Measurements from ENCODE around the gene SLC7A7. TPM values are rescaled to one million over a fixed set of nuclear protein-coding genes. Genes with fewer than 3 reads are reported as not detected.
"Not testable (repeated sequence)": the region's sequence is repeated elsewhere in the genome, so short reads cannot be mapped to it uniquely, and the experiment has no call there.

SLC7A7 gene
- total RNA-seq = 2.3 TPM
- long read RNA-seq, partial matches to known transcripts = 0 of 3 reads
- long read RNA-seq, other reads (novel, unspliced or antisense) = 2 of 3 reads

DNA sequence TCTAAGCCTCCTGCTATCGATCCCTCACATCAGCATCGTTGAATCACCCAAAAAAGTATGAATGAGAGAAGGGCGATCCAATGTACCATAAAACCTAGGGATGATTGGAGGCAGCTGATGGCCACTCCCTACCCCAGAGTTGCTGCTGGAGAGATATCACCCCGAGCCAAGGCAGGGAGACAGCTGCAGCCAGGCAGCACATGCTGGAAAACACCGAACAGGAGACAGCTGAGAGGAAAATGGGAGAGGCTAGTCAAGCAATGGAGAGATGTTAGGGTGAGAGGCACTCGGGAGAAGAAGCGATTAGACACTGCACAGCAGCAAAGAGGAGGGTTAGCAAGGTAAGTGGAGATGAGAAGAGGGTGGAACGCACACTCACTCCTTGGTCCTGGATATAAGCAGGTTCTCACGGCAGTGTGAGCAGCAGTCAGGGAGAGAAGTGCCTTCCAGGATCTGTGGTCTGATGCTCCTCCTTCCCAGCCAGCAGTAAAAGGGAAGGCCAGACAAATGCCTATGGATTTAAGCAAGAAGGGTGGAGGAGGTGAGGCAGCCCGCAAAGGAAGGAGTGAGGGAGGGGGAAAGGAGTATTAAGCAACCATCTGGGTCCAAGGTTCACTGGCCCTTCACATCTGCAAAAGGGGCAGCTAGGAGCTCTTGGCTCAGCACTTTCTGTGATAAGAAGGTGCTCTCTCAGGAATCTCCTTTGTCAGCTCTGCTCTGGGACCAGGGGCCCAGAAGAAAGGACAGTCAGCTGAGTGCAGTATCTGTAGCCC lies at the start of gene SLC7A7:
Gene SLC7A7 (minus strand): TSS at position 495 of the 773 bp plus-strand sequence. CDS start 2,037 bp downstream, outside the sequence.
- intact Hi-C loops (cut with DNase I) = loop anchor here (5.0 kb wide), 2 partner anchors 48 to 158 kb away; partner anchors contain the start of gene OXA1L
- no peak for DNase-seq (ENCODE audit: low spot score)

DNA sequence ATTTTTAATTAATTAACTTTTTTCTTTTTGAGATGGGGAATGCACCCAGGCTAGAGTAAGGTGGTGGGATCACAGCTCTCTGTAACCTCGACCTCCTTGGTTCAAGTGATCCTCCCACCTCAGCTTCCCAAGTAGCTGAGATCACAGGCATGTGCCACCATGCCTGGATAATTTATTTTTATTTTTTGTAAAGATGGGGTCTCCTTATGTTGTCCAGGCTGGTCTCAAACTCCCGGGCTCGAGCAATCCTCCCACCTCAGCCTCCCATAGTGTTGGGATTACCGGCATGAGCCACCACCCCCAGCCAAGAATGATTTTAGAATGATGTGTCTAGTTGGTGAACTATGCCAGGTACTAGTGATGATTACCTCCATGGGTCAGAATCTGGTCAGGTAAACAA lies 49.7 kb upstream of the SLC7A7 start:
- DNase-seq (ENCODE audit: low spot score) = no peak
- intact Hi-C loops (cut with DNase I) = no loop called here

DNA sequence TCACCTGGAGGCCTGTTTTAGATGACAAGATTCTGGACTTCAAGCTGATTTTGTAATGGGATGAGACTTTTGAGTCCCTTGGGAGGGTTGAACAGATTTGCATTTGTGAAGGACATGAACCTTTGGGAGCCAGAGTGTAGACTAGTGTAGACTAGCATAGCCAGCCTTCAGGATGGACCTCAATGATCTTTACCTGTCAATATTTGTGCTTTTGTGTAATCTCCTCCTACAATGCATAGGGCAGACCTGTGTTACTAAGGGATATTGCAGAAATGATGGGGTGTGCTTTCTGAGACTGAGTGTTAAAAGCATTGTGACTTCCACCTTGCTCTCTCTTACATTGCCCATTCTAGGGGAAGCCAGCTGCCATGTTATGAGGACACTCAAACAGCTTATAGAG lies 46.4 kb upstream of the SLC7A7 start:
- intact Hi-C loops (cut with DNase I) = no loop called here
- DNase-seq (ENCODE audit: low spot score) = no peak

GRCh38 chr14:22860377-22860776 lies 45.1 kb upstream of the SLC7A7 start:
- DNase-seq (ENCODE audit: low spot score); intact Hi-C loops (cut with DNase I): not testable (repeated sequence)

DNA sequence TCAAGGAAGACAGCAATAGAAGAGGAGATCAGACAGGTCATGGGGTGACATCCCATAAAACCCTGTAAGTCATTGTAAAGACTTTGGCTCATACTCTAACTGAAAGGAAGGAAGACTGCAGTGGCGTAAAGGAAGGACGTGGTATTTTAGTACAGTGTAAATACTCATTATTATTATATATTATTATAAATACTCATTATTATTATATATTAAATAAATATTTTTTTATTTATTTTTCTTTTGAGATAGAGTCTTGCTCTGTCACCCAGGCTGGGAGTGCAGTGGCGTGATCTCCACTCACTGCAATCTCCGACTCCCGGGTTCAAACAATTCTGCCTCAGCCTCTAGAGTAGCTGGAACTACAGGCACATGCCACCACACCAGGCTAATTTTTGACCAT lies 41.2 kb upstream of the SLC7A7 start:
- intact Hi-C loops (cut with DNase I) = no loop called here
- no peak for DNase-seq (ENCODE audit: low spot score)

GRCh38 chr14:22854963-22855724 lies 39.9 kb upstream of the SLC7A7 start:
- no peak for DNase-seq (ENCODE audit: low spot score)
- intact Hi-C loops (cut with DNase I) = loop anchor here (5.0 kb wide), 2 partner anchors 198 to 298 kb away; no protein-coding TSS in a partner anchor

DNA sequence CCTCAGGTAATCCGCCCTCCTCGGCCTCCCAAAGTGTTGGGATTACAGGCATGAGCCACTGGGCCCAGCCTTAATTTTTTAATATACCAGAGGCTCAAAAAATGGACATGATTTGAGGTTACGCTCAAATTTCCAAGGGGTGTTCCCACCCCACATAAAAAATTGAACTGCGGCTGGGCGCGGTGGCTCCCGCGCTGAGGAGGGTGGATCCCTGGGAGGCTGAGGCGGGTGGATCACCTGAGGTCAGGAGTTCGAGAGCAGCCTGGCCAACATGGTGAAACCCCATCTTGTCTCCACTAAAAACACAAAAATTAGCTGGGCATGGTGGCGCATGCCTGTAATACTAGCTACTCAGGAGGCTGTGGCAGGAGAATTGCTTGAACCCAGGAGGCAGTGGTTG lies 39.1 kb upstream of the SLC7A7 start:
- DNase-seq (ENCODE audit: low spot score) = not testable (repeated sequence)
- intact Hi-C loops (cut with DNase I) = loop anchor here (5.0 kb wide), 2 partner anchors 197 to 297 kb away; no protein-coding TSS in a partner anchor

- intact Hi-C loops (cut with DNase I) = loop anchor here (1.0 to 5.0 kb wide), 4 partner anchors 16 to 296 kb away; partner anchors contain the start of gene MMP14
- peak; percentile 94 for DNase-seq (ENCODE audit: low spot score)
Measured at GRCh38 chr14:22852940-22853767, 37.9 kb upstream of the SLC7A7 start.

GRCh38 chr14:22852599-22852939 lies 37.3 kb upstream of the SLC7A7 start:
- DNase-seq (ENCODE audit: low spot score) = no peak
- intact Hi-C loops (cut with DNase I) = loop anchor here (2.0 to 5.0 kb wide), 3 partner anchors 16 to 295 kb away; partner anchors contain the start of gene MMP14

DNA sequence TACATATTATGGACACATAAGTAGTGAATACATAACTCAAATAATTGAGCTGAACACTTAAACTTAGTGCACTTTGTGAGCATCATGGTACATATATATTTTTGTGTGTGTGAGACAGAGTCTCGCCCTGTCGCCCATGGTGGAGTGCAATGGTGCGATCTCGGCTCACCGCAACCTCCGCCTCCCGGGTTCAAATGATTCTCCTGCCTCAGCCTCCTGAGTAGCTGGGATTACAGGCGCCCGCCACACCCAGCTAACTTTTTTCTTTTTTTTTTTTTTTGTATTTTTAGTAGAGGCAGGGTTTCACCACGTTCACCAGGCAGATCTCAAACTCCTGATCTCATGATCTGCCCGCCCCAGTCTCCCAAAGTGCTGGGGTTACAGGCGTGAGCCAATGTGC lies 36.9 kb upstream of the SLC7A7 start:
- intact Hi-C loops (cut with DNase I) = loop anchor here (2.0 to 5.0 kb wide), 3 partner anchors 15 to 295 kb away; partner anchors contain the start of gene MMP14
- not testable (repeated sequence) for DNase-seq (ENCODE audit: low spot score)

DNA sequence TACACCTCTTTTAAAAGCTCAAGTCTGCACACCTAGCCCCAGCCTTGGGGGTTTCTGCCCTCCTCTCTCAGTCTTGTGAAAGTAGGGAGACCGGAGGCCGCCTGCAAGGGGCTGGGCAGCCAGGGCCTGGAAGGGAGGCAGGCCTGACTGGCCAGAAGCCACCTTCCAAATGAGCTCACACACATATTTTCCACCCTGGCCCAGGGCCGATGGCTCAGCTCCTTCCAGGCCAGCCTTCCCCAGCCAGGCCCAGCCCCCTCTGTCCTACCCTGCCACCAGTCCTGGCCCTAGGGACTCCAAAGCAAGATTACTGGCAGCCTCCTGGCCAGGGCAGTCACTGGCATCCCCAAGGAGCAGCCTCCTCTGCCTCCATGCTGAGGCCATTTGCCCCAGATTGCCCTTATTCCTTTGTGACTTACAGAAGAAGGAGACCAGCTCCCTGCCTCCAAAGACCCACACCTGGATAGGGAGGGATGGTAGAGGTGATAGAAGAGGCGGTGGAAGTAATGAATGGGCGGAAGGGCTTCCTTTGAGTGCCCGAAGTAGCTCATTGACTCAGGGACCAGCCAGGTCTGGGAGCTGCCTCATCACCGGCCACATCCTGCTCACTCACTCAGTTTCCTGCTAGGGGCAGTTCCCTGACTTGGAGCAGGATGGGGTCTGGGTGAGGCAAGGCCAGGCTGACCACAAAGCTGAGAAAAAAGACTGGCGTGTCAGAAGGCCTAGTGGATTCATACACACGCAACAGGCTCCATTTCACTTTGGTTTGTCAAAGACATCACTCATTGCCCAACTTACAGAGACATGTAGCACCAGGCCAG lies 35.9 kb upstream of the SLC7A7 start:
- intact Hi-C loops (cut with DNase I) = loop anchor here (2.0 to 5.0 kb wide), 3 partner anchors 22 to 294 kb away; partner anchors contain the start of gene MRPL52
- DNase-seq (ENCODE audit: low spot score) = peak; percentile 93

DNA sequence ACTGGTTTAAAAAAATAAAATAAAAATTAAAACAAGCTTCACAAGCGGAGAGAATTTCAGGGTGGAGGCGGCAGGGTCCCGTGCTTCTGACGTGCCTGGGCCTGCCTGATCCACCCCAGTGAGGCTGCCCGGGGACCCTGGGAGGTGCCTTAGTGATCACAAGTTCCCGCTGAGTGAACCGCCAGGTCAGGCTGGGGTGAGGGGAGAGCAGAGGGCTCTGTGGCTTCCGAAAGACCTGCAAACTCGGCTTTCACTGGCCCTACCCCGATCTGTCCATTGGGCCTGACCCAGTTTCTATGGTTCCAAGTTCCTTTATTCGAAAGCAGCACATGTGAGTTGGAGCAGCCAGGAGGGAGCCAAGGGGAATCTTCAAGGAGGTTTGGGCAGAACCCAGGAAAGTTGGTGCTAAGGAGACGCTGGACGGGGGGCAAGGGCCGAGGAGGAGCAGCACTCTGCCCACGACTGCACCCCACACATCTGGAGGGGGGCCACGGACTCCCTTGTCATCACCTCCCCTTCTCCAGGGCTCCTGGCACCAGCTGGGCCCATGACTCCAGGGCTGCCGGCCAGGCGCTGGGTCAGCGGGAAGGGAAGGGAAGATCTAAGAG lies 34.1 kb upstream of the SLC7A7 start:
- intact Hi-C loops (cut with DNase I) = loop anchor here (2.0 to 10.0 kb wide), 2 partner anchors 465 to 511 kb away; no protein-coding TSS in a partner anchor
- peak; percentile 80 for DNase-seq (ENCODE audit: low spot score)

DNA sequence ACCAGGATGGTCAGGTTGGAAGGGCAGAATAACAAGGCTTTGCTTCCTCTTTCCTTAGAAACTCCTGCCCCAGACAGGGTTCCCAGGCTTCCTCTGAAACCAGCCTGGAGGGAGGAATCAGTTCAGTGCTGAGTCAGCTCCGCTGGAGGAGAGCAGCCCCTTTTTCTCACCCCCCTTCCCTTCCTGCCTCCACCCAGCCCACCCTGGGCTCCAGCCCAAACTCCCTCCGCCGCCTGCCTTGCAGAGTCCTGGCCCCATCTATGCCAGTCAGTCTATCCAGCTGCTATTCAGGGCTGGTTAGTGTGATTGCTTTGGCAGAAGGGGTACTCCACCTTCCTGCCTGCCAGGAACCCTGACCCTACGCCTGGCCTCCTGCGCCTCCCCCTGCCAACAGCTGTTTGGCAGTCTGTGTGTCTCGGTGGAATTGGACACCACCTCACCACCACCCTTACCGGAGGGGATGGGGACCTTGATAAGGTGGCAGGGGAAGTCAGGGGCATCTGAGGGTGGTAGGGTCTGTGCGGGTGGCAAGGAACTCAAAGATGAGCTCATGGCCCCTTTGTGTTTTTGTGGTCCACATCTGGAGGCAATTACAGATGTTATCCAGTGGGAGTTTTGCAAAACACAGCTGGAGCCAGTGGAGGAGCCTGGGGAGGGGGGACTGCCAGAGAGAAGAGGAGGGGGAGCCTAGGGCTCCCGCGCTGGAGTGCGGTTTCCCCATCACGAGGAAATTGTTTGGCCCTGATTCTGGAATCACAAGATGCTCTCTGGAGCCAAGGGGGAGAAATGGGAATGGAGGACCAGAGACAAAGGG lies 33.3 kb upstream of the SLC7A7 start:
- DNase-seq (ENCODE audit: low spot score) = peak; percentile 82
- intact Hi-C loops (cut with DNase I) = loop anchor here (2.0 to 10.0 kb wide), 2 partner anchors 464 to 510 kb away; no protein-coding TSS in a partner anchor

GRCh38 chr14:22847661-22848341 lies 32.6 kb upstream of the SLC7A7 start:
- intact Hi-C loops (cut with DNase I) = loop anchor here (2.0 to 10.0 kb wide), 2 partner anchors 463 to 509 kb away; no protein-coding TSS in a partner anchor
- no peak for DNase-seq (ENCODE audit: low spot score)

GRCh38 chr14:22846811-22847307 lies 31.6 kb upstream of the SLC7A7 start:
- intact Hi-C loops (cut with DNase I) = loop anchor here (10.0 kb wide), 1 partner anchor 462 kb away; no protein-coding TSS in a partner anchor
- no peak for DNase-seq (ENCODE audit: low spot score)

All from cardiac septum (tissue), 1 donor.